ENCODE measurements around the gene LRRC41.
"Not testable (repeated sequence)": the region's sequence is repeated elsewhere in the genome, so short reads cannot be mapped to it uniquely, and the experiment has no call there.

The LRRC41 gene

DNA sequence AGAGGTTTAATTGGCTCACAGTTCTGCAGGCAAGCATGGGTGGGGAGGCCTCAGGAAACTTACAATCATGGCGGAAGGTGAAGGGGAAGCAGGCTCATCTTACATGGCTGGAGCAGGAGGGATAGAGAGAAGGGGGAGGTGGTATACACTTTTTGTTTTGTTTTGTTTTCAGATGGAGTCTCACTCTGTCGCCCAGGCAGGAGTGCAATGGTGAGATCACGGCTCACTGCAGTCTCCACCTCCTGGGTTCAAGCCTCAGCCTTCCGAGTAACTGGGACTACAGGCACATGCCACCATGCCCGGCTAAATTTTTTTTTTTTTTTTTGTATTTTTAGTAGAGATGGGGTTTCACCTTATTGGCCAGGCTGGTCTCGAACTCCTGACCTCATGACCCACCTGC, 18.8 kb upstream of the LRRC41 start:
- not testable (repeated sequence) for DNase-seq

DNA sequence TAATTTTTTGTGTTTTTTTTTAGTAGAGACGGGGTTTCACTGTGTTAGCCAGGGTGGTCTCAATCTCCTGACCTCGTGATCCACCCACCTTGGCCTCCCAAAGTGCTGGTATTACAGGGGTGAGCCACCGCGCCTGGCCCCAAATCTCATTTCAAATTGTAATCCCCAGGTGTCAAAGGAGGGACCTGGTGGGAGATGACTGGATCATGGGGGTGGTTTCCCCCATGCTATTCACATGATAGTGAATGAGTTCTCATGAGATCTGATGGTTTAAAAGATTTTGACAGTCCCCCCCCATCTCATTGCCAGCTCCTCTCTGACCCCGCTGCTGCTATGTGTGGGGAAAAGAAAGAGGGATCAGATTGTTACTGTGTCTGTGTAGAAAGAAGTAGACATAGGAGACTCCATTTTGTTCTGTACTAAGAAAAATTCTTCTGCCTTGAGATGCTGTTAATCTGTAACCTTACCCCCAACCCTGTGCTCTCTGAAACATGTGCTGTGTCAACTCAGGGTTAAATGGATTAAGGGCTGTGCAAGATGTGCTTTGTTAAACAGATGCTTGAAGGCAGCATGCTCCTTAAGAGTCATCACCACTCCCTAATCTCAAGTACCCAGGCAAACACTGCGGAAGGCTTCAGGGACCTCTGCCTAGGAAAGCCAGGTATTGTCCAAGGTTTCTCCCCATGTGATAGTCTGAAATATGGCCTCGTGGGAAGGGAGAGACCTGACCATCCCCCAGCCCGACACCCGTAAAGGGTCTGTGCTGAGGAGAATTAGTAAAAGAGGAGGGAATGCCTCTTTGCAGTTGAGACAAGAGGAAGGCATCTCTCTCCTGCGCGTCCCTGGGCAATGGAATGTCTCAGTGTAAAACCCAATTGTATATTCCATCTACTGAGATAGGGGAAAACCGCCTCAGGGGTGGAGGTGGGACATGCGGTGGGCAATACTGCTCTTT, 16.8 kb upstream of the LRRC41 start:
- DNase-seq: not testable (repeated sequence)

DNA sequence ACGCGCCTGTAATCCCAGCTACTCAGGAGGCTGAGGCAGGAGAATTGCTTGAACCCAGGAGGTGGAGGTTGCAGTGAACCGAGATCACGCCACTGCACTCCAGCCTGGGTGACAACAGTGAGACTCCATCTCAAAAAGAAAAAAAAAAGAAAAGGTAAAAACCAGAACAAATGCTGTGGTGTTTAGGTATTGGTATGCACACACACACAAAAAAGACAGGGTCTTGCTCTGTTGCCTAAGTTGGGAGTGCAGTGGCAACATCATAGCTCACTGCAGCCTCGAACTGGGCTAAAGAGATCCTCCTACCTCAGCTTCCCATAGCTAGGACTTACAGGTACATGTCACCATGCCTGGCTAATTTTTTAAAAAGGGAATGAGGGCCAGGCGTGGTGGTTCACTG, 15.9 kb upstream of the LRRC41 start:
- not testable (repeated sequence) for DNase-seq

DNA sequence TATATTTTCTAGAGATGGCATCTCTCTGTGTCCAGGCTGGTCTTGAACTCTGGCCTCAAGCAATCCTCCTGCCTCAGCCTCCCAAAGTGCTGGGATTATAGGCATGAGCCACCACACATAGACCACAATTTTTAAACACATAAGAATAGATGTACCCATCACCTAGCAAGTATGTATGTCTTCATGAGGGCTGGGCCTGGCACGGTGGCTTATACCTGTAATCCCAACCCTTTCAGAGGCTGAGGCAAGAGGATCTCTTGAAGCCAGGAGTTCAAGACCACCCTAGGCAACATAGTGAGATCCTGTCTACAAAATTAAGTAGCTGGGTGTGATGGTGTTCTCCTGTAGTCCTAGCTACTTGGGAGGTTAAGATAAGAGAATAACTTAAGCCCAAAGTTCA, 13.9 kb upstream of the LRRC41 start:
- no peak for DNase-seq

DNA sequence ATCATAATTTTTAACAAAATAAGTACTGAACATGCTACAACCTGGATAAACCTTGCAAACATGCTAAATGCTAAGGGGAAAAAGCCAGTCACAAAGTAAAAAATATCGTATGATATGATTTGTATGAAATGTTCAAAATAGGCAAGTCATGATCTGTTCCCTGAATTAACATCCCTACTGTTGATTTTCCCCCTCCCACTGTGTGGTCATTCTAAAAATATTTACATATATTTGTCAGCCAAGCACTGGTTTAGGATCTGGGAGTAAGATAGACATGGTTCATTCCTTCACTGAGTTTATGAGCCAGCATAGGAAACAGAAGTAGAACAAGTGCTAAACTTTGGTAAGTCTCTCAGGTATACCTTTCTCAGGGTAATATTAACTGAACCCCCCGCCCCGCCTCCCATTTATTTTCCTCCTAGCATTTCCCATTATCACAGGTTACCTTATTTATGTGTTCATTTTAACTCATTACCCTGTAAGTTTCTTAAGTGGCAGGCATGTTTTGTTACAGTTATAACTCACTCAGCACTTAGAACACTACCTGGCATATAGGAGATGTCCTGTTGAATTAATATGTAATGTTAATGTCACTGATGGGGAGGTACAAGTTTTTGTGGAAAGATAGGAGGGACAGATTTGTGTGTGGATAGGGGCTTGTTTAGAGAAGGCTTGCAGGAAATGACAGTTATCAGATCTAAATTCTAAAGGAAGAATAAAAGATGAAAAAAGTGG, 12.4 kb upstream of the LRRC41 start:
- DNase-seq: no peak

- DNase-seq: no peak
Measured at GRCh38 chr1:46310321-46310720, 6.9 kb upstream of the LRRC41 start.

DNA sequence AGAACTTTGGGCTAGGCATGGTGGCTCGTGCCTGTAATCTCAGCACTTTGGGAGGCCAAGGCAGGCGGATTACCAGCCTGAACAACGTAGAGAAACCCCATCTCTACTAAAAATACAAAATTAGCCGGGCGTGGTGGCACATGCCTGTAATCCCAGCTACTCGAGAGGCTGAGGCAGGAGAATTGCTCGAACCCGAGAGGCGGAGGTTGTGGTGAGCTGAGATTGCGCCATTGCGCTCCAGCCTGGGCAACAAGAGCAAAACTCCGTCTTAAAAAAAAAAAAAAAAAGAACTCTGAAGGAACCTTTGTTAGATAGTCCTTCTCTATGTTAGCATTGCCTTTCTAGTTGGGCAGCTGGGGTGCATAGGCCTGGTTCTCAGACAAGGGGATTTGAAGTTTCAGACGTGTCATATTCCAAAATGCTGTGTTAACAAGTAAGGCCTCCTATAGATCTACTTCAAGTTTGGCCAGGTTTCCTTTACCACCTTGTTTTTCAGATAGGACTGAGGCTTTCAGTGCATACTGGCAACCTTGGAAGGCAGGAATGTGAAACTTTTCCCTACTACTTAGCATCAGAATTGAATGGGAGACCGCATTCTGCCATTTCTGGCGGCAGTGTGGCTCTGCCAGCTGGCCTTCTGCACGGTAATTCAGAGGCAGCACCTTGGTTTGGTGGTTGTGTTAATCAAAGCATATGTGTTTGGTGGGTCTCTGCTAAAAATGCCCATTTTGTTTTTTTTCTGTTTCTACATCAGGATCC, 6.2 kb upstream of the LRRC41 start:
- DNase-seq: no peak

GRCh38 chr1:46306159-46306530, 2.7 kb upstream of the LRRC41 start:
- no peak for DNase-seq

- DNase-seq: peak in 1 of 2 donors; percentile 10
Measured at GRCh38 chr1:46303872-46304326, 483 bp upstream of the LRRC41 start.

GRCh38 chr1:46302641-46303037, 777 bp downstream of the LRRC41 start:
- no peak for DNase-seq

DNA sequence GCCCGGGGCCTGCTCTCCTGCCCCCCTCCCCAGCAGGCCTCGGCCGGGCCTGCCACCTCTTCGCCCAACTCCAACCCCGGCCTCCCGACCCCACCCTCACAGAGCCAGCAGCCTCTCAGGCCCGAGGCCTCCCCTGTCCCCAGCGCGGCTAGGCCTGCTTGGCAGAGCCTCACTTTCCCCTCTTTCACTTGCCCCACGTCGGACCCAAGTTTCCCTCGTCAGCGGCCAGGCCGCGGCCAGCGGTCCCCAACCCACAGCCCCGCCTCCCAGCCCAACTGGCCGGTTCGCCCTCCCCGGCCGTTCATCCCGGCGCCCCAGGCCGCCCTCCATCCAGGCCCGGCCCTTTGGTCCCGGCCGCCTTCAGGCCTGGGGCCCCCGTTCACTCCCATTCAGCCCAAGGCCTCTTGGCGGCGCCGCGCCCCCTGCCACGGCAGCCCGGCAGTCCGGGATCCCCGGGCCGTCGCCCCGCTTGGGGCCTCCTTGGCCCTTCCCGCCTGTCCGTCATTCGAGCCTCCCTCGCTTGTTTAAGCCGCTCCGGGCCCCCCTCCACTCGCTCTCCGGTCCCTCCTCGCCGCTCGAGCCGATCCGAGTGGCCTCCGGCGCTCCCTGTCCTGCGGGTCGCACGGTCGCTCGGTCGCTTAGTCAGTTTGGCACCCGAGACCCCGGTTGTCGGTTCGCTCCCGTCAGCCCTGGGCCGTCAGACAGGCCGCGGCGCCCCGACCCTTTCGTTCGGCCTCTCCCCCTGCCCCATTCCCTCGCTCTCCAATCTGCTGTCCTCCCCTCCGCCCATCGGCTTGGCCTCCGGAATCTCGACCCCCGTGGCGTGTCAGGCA, 1.4 kb downstream of the LRRC41 start:
- peak; percentile 34 to 56 for DNase-seq

GRCh38 chr1:46301406-46301807, 2.0 kb downstream of the LRRC41 start:
- DNase-seq: no peak

GRCh38 chr1:46300673-46301405, 2.6 kb downstream of the LRRC41 start:
- DNase-seq: no peak

DNA sequence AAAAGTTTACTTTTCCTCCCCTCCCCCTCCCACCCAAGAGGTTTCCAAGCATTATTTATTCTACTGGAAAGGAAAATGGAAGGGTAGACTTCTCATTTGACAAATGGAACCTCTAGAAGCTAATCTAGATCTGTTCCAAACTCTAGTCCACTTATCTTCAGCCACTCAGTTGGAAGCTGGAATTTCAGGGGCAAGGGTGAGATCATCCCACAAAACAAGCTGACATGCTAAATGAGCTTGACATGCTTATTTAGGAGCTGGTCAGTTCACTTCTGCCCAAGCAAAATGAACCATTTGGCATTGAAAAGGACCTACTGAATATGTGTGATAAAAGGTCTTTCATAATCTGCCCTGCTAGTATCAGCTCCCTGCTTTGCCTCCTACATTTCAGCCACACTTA, 5.0 kb downstream of the LRRC41 start:
- no peak for DNase-seq

GRCh38 chr1:46295306-46295705, 8.1 kb downstream of the LRRC41 start:
- no peak for DNase-seq

GRCh38 chr1:46289976-46290375, 13.4 kb downstream of the LRRC41 start:
- DNase-seq: no peak

DNA sequence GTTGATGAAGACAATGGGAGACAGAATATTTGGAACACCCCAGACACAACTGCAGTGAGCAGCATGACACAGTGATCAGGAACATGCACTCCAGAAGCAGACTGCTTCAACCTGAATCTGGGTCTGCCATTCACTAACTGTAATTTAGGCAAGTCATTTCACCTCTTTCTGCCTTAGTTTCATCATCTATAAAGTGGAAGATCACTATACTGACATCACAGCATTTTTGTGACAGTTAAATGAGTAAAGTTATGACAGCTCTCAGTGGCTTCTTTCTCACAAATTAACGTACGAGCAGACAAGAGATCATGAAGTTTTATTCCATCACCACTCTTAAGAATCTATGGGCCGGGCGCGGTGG, 14.3 kb downstream of the LRRC41 start:
- no peak for DNase-seq

- no peak for DNase-seq
Measured at GRCh38 chr1:46288485-46289133, 14.8 kb downstream of the LRRC41 start.

DNA sequence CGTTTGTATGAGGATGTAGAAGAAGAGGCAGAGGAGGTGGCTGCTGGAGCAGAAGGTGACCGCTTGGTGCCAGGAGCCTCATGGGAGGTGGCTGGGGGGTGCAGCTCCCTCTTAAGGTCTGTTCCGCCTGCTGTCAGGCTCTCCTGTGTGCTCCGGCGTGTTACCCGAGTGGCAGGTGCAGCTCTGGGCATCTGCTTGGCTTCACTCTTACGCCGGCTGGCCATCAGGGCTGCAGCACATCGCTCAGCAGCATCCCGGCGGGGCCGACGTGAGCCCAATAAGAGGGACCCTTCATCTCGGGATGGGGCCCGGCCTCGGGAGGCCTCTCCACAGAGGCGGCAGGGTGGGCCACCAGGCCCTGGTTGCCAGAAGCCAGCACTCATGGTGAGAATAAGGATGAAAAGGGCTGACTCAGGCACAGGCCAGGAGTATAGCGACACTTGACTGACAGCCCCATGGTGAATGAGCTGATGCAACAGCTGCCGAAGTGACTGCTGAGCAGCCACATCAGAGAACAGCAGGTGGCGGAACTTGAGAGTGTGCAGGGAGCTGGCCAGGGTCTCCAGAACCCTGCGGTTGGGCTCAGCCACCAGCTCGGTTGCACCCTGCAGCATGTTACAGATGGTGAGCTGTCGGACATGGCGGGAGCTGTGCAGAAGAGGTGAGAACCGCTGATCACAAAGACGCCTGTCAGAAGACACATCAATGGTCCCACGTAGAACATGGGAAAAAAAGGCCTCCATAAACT, 17.5 kb downstream of the LRRC41 start:
- peak in 1 of 2 donors; percentile 8 for DNase-seq
